Left forelimb (tissue), 1 donor: Measurements from ENCODE around the gene GNAS-AS1.

Experiments
- DNase-seq: peaks from one replicate; pipeline ENCODE4 v3.0.0-alpha.2; 2018; ENCODE audit warnings: low spot score

GNAS-AS1 gene

GRCh38 chr20:58855506-58856389 lies 5.0 kb upstream of the GNAS-AS1 start:
- no peak for DNase-seq

- no peak for DNase-seq
Measured at GRCh38 chr20:58854638-58855471, 4.2 kb upstream of the GNAS-AS1 start.

GRCh38 chr20:58853976-58854637 lies 3.4 kb upstream of the GNAS-AS1 start:
- no peak for DNase-seq

GRCh38 chr20:58853466-58853865 lies 2.8 kb upstream of the GNAS-AS1 start:
- DNase-seq, result no peak

- DNase-seq, result no peak
Measured at GRCh38 chr20:58852543-58853271, 2.0 kb upstream of the GNAS-AS1 start, which contains the start of gene GNAS. GNAS (plus strand) TSS chr20:58852716.

- no peak for DNase-seq
Measured at GRCh38 chr20:58851969-58852458, 1.3 kb upstream of the GNAS-AS1 start.

- no peak for DNase-seq
Measured at GRCh38 chr20:58851221-58851968, 693 bp upstream of the GNAS-AS1 start.

GRCh38 chr20:58847463-58847862 lies 3.2 kb downstream of the GNAS-AS1 start:
- no peak for DNase-seq

- no peak for DNase-seq
Measured at GRCh38 chr20:58845706-58846105, 5.0 kb downstream of the GNAS-AS1 start.

GRCh38 chr20:58843128-58843556 lies 7.6 kb downstream of the GNAS-AS1 start:
- DNase-seq, result no peak

- DNase-seq, result no peak
Measured at GRCh38 chr20:58842276-58842675, 8.4 kb downstream of the GNAS-AS1 start.

- DNase-seq, result no peak
Measured at GRCh38 chr20:58841539-58842264, 9.0 kb downstream of the GNAS-AS1 start.

GRCh38 chr20:58840816-58841538 lies 9.7 kb downstream of the GNAS-AS1 start:
- no peak for DNase-seq

GRCh38 chr20:58839991-58840747 lies 10.5 kb downstream of the GNAS-AS1 start:
- DNase-seq, result no peak

- DNase-seq, result no peak
Measured at GRCh38 chr20:58839474-58839874, 11.2 kb downstream of the GNAS-AS1 start.

- DNase-seq, result no peak
Measured at GRCh38 chr20:58838174-58838573, 12.5 kb downstream of the GNAS-AS1 start.

- no peak for DNase-seq
Measured at GRCh38 chr20:58837717-58838116, 13.0 kb downstream of the GNAS-AS1 start.

GRCh38 chr20:58836616-58837204 lies 14.0 kb downstream of the GNAS-AS1 start:
- peak; percentile 5 for DNase-seq
